Testis (tissue), 3 donors: ENCODE measurements around the gene PLIN5. TPM values are rescaled to one million over a fixed set of nuclear protein-coding genes. Genes with fewer than 3 reads are reported as not detected.

Experiments used
- DNase-seq: peaks from one replicate; pipeline ENCODE4 v3.0.0-alpha.2; 2019
- H3K27ac ChIP-seq, 2 donors: fragments of 200-600 bp; sonication (generic); one replicate each; pipeline ENCODE4 v1.5.1; 2019
- H3K27me3 ChIP-seq: fragments of 200-600 bp; sonication (generic); one replicate; pipeline ENCODE4 v1.5.1; 2019
- H3K36me3 ChIP-seq: fragments of 200-600 bp; sonication (generic); one replicate; pipeline ENCODE4 v1.5.1; 2017; ENCODE audit warnings: low read depth; ENCODE audit errors: missing control alignments
- H3K4me1 ChIP-seq: fragments of 200-600 bp; sonication (generic); one replicate; pipeline ENCODE4 v1.5.1; 2019
- H3K4me3 ChIP-seq, 2 donors: fragments of 200-600 bp; sonication (generic); one replicate each; pipeline ENCODE4 v1.5.1; 2017 to 2019
- H3K9me3 ChIP-seq: fragments of 200-600 bp; sonication (generic); one replicate; pipeline ENCODE4 v1.5.1; 2017
- POLR2A ChIP-seq: fragments of 450-650 bp; IDR thresholded peaks from one replicate; pipeline ENCODE4 v1.6.1; 2017; ENCODE audit warnings: antibody characterized with exemption, mild to moderate bottlenecking, moderate library complexity
- WGBS, 2 donors: methylation state at CpG; one replicate each; pipeline ENCODE4 v1.1.5; 2018; 5-methylcytosine and 5-hydroxymethylcytosine counted together
- intact Hi-C: fragments of 100-400 bp; cut with DNase I; formaldehyde crosslinking; loops from one replicate; pipeline ENCODE4 v1.15.1; 2023; ENCODE audit warnings: low total_unique reads
- polyA plus RNA-seq: library from polyadenylated mRNA; stranded (reverse); fragments of 350-450 nt; fragmentation: Illumina TruSeq; extraction: RNeasy Lipid Tissue Mini Kit (QIAGEN cat#74804); gene quantifications from one replicate; pipeline ENCODE4 v1.2.3, GENCODE V29; 2014; ENCODE audit warnings: low read depth, low replicate concordance; ENCODE audit not compliant: insufficient read depth
- total RNA-seq, 2 donors: library from RNA; depleted of rRNA; stranded (reverse); fragments of >200 nt; gene quantifications; one replicate each; pipeline ENCODE4 v1.2.3, GENCODE V29; 2016
- TF ChIP-seq, protein P1 (sequence below), 3 experiments: fragments of 450-650 bp in 2 of 3; fragments of 200-600 bp in 1 of 3; sonication (generic) in 1 of 3; IDR thresholded peaks; one replicate each; pipeline ENCODE4 v1.5.1; 2016 to 2019; ENCODE audit warnings: antibody characterized with exemption in 3 of 3, mild to moderate bottlenecking in 2 of 3, moderate library complexity in 1 of 3

The PLIN5 gene
- total and polyA plus RNA-seq, 3 donors from 2014 or later = 3.8 to 8.5 (median 7.4) TPM

DNA sequence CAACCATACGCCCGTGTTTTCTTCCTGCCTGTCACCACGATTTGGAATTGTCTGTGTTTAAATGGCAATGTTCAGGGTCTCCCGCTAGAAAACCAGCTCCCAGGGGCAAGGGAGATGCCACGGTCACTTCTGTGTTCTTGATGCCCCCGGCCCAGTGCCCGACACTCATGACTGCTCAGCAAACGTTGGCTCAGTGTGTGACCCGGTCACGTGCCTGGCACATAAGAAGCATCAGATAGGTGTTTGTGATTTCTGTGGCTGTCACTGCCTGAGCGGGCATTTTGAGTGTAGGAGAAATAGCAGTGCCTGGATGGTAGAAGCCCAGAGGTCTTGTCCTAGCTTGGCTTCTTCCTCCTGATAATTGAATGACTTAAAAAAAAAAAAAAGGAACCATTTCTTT is 47.5 kb downstream of the PLIN5 start:
- DNase-seq = no peak
- intact Hi-C loops = no loop called here
- no peaks in the 10 kb centered on the region for H3K9me3 ChIP-seq
- H3K36me3 ChIP-seq = no peaks in the 10 kb centered on the region
- no peak overlapping the region for H3K27ac ChIP-seq
- H3K4me3 ChIP-seq = no peak overlapping the region
- 88 to 89% methylated on average over 9 to 11 of the region's 11 CpGs for WGBS, 2 donors
- H3K27me3 ChIP-seq = no peaks in the 10 kb centered on the region
- TF ChIP-seq POLR2A = no peak
- TF ChIP-seq, protein P1, sequence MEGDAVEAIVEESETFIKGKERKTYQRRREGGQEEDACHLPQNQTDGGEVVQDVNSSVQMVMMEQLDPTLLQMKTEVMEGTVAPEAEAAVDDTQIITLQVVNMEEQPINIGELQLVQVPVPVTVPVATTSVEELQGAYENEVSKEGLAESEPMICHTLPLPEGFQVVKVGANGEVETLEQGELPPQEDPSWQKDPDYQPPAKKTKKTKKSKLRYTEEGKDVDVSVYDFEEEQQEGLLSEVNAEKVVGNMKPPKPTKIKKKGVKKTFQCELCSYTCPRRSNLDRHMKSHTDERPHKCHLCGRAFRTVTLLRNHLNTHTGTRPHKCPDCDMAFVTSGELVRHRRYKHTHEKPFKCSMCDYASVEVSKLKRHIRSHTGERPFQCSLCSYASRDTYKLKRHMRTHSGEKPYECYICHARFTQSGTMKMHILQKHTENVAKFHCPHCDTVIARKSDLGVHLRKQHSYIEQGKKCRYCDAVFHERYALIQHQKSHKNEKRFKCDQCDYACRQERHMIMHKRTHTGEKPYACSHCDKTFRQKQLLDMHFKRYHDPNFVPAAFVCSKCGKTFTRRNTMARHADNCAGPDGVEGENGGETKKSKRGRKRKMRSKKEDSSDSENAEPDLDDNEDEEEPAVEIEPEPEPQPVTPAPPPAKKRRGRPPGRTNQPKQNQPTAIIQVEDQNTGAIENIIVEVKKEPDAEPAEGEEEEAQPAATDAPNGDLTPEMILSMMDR (IDR thresholded peaks at IDR 0.05) = no peak
- H3K4me1 ChIP-seq = no peaks in the 10 kb centered on the region

GRCh38 chr19:4483385-4483784 is 51.6 kb downstream of the PLIN5 start:
- intact Hi-C loops = no loop called here
- DNase-seq = no peak
- Histone ChIP-seq H3K27ac (no peak overlapping the region), H3K4me1 (no peaks in the 10 kb centered on the region), H3K36me3 (no peaks in the 10 kb centered on the region), H3K27me3 (no peaks in the 10 kb centered on the region), H3K4me3 (no peak overlapping the region), H3K9me3 (no peaks in the 10 kb centered on the region)
- WGBS, 2 donors = 69 to 72% methylated on average over 17 to 19 of the region's 19 CpGs
- TF ChIP-seq POLR2A = no peak
- TF ChIP-seq, protein P1 (IDR thresholded peaks at IDR 0.05) = no peak

- H3K36me3 ChIP-seq = no peaks in the 10 kb centered on the region
- H3K9me3 ChIP-seq = no peaks in the 10 kb centered on the region
- TF ChIP-seq POLR2A = no peak
- TF ChIP-seq, protein P1 (IDR thresholded peaks at IDR 0.05) = no peak
- intact Hi-C loops = no loop called here
- no peak for DNase-seq
- H3K4me1 ChIP-seq = no peaks in the 10 kb centered on the region
- no peak overlapping the region for H3K4me3 ChIP-seq
- no peak overlapping the region for H3K27ac ChIP-seq
- no peaks in the 10 kb centered on the region for H3K27me3 ChIP-seq
- 71 to 74% methylated on average over 29 to 35 of the region's 35 CpGs for WGBS, 2 donors
Observed at GRCh38 chr19:4482721-4483364, 52.2 kb downstream of the PLIN5 start.

GRCh38 chr19:4477034-4477801 is 57.8 kb downstream of the PLIN5 start:
- TF ChIP-seq POLR2A = no peak
- TF ChIP-seq, protein P1 (IDR thresholded peaks at IDR 0.05) = no peak
- Histone ChIP-seq H3K27ac (no peak overlapping the region), H3K4me1 (peaks cover 17% of the 10 kb centered on the region), H3K4me3 (no peak overlapping the region), H3K36me3 (no peaks in the 10 kb centered on the region), H3K27me3 (no peaks in the 10 kb centered on the region), H3K9me3 (no peaks in the 10 kb centered on the region)
- intact Hi-C loops = no loop called here
- no peak for DNase-seq
- 80 to 89% methylated on average over 16 of the region's 16 CpGs for WGBS, 2 donors
